ENCODE measurements around the gene HEATR5A.

DNA sequence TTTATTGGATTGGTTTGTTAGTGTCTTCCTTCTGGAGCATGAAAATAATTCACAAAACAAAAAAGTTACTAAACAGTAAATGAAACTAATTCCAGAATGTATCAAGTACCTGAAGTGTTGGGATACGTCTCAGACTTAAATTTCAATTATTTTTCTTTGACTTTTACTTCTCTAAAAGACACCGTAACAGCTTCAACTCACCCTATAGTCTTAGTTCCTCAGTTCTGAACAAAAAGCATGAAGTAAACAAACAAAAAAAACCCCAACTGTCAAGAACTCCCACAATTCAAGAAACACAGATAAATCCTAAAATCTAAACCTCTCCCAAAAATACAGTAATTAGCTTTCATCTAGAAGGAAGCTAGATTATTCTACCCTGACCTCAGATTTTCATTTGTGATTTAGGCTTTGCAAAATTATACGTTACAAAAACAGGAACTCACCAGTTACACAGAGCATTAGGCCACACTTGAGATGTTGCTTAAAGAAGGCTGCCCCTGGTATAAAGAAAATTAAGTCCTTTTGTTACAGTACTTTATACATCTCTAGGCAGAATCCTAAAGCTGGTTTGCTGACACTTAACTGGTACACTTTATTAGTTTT lies 10.2 kb downstream of the HEATR5A start:
- TF ChIP-seq TCF7 (IDR thresholded peaks at IDR 0.05; ENCODE audit: borderline replicate concordance) (no peak), SPI1 (IDR thresholded peaks at IDR 0.05; ENCODE audit: borderline replicate concordance, low read depth, low read length) (peak; percentile 66), SMARCA5 (IDR thresholded peaks at IDR 0.05) (no peak), IRF2 (CRISPR knock-in tag; IDR thresholded peaks at IDR 0.05) (no peak), ZNF24 (IDR thresholded peaks at IDR 0.05) (no peak), ATF7 (IDR thresholded peaks at IDR 0.05) (no peak), TBP (optimal IDR thresholded peaks at IDR 0.05; ENCODE audit: low read depth, low read length) (no peak), ZNF133 (CRISPR knock-in tag; IDR thresholded peaks at IDR 0.05) (no peak), RNF2 (IDR thresholded peaks at IDR 0.05) (no peak), KAT8 (IDR thresholded peaks at IDR 0.05; ENCODE audit: low read depth) (no peak), RUNX1 (IDR thresholded peaks at IDR 0.05; ENCODE audit: low read depth) (no peak), TAF1 (IDR thresholded peaks at IDR 0.05; ENCODE audit: control insufficient read depth, extremely low read depth, insufficient read depth, low read length, severe bottlenecking) (no peak)
- TF ChIP-seq, protein P1, sequence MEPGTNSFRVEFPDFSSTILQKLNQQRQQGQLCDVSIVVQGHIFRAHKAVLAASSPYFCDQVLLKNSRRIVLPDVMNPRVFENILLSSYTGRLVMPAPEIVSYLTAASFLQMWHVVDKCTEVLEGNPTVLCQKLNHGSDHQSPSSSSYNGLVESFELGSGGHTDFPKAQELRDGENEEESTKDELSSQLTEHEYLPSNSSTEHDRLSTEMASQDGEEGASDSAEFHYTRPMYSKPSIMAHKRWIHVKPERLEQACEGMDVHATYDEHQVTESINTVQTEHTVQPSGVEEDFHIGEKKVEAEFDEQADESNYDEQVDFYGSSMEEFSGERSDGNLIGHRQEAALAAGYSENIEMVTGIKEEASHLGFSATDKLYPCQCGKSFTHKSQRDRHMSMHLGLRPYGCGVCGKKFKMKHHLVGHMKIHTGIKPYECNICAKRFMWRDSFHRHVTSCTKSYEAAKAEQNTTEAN (CRISPR knock-in tag; IDR thresholded peaks at IDR 0.05), result no peak
- TF ChIP-seq, protein P2, sequence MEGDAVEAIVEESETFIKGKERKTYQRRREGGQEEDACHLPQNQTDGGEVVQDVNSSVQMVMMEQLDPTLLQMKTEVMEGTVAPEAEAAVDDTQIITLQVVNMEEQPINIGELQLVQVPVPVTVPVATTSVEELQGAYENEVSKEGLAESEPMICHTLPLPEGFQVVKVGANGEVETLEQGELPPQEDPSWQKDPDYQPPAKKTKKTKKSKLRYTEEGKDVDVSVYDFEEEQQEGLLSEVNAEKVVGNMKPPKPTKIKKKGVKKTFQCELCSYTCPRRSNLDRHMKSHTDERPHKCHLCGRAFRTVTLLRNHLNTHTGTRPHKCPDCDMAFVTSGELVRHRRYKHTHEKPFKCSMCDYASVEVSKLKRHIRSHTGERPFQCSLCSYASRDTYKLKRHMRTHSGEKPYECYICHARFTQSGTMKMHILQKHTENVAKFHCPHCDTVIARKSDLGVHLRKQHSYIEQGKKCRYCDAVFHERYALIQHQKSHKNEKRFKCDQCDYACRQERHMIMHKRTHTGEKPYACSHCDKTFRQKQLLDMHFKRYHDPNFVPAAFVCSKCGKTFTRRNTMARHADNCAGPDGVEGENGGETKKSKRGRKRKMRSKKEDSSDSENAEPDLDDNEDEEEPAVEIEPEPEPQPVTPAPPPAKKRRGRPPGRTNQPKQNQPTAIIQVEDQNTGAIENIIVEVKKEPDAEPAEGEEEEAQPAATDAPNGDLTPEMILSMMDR (IDR thresholded peaks at IDR 0.05 in 2 of 3, conservative IDR thresholded peaks at IDR 0.05 in 1 of 3; ENCODE audit: insufficient read depth in 2 of 3, low read depth in 1 of 3, low read length in 3 of 3), result no peak
